ENCODE measurements around the gene PRC1.

DNA sequence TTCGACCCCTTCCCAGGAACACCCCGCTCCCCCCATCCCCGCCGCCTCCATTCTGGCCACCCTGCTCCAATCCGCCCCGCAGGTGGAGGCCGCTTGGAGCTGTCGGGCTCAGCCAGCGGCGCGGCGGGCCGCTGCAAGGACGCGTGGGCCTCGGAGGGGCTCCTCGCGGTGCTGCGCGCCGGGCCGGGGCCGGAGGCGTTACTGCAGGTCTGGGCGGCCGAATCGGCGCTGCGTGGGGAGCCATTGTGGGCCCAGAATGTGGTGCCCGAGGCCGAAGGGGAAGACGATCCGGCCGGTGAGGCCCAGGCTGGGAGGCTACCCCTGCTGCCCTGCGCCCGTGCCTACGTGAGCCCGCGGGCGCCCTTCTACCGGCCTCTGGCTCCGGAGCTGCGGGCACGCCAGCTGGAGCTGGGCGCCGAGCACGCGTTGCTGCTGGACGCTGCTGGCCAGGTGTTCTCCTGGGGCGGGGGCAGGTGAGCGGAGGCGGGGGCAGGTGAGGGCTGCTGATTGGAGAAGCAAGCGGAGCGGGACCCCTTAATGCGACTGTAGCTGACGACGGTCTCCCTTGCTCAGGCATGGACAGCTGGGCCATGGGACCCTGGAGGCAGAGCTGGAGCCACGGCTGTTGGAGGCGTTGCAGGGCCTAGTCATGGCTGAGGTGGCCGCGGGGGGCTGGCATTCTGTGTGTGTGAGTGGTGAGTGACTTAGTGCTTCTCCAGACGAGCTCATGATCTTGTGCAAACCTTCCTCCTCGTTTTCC lies 37.1 kb downstream of the PRC1 start:
- TF ChIP-seq, protein P1, sequence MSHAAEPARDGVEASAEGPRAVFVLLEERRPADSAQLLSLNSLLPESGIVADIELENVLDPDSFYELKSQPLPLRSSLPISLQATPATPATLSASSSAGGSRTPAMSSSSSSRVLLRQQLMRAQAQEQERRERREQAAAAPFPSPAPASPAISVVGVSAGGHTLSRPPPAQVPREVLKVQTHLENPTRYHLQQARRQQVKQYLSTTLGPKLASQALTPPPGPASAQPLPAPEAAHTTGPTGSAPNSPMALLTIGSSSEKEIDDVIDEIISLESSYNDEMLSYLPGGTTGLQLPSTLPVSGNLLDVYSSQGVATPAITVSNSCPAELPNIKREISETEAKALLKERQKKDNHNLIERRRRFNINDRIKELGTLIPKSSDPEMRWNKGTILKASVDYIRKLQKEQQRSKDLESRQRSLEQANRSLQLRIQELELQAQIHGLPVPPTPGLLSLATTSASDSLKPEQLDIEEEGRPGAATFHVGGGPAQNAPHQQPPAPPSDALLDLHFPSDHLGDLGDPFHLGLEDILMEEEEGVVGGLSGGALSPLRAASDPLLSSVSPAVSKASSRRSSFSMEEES (CRISPR knock-in tag; IDR thresholded peaks at IDR 0.05), result no peak
- no peak for TF ChIP-seq CHD4 (IDR thresholded peaks at IDR 0.05; ENCODE audit: borderline replicate concordance, low read length)
- TF ChIP-seq, protein P2, sequence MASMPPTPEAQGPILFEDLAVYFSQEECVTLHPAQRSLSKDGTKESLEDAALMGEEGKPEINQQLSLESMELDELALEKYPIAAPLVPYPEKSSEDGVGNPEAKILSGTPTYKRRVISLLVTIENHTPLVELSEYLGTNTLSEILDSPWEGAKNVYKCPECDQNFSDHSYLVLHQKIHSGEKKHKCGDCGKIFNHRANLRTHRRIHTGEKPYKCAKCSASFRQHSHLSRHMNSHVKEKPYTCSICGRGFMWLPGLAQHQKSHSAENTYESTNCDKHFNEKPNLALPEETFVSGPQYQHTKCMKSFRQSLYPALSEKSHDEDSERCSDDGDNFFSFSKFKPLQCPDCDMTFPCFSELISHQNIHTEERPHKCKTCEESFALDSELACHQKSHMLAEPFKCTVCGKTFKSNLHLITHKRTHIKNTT (CRISPR knock-in tag; IDR thresholded peaks at IDR 0.05), result no peak
- no peak for TF ChIP-seq ZNF598 (CRISPR knock-in tag; IDR thresholded peaks at IDR 0.05; ENCODE audit: borderline replicate concordance)
- no peak for TF ChIP-seq ADNP (CRISPR knock-in tag; IDR thresholded peaks at IDR 0.05)
- TF ChIP-seq EP300 (IDR thresholded peaks at IDR 0.05; ENCODE audit: low read depth in 2 of 2, low read length in 2 of 2), result no peak
- no peak for TF ChIP-seq EP300 (CRISPR knock-in tag; IDR thresholded peaks at IDR 0.05; ENCODE audit: borderline replicate concordance)
- TF ChIP-seq ZNF460 (CRISPR knock-in tag; IDR thresholded peaks at IDR 0.05; ENCODE audit: borderline replicate concordance), result no peak
- TF ChIP-seq, protein P3, sequence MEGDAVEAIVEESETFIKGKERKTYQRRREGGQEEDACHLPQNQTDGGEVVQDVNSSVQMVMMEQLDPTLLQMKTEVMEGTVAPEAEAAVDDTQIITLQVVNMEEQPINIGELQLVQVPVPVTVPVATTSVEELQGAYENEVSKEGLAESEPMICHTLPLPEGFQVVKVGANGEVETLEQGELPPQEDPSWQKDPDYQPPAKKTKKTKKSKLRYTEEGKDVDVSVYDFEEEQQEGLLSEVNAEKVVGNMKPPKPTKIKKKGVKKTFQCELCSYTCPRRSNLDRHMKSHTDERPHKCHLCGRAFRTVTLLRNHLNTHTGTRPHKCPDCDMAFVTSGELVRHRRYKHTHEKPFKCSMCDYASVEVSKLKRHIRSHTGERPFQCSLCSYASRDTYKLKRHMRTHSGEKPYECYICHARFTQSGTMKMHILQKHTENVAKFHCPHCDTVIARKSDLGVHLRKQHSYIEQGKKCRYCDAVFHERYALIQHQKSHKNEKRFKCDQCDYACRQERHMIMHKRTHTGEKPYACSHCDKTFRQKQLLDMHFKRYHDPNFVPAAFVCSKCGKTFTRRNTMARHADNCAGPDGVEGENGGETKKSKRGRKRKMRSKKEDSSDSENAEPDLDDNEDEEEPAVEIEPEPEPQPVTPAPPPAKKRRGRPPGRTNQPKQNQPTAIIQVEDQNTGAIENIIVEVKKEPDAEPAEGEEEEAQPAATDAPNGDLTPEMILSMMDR (CRISPR knock-in tag; IDR thresholded peaks at IDR 0.05), result no peak
- TF ChIP-seq ZNF282 (IDR thresholded peaks at IDR 0.05; ENCODE audit: partially characterized antibody), result no peak

Measured in HepG2 (cell line).